Measurements from ENCODE around the gene OCA2.

Gene OCA2

DNA sequence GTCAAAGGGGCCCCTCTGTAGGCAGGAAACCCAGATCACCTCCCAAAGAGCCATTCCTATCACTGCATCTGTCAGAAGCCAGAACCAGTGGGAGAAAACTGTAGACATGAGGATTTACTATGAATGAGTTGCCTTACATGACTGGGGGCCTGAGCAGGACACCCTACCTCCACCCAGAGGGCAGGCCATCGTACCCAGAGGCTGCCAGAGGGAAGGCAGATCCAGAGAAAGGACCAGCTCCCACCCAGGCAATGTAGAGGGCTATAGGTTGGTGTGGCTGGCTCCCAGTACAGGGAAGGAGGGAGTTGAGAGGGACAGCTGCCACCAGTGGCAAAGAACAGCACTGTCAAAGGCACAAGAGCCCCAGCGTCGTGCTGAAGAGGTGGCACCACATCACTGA is 233.2 kb downstream of the OCA2 start:
- ChIA-PET POLR2A (ENCODE audit: low non-redundant PET) (no interaction called here), CTCF (no interaction called here)
- TF ChIP-seq, protein P1, sequence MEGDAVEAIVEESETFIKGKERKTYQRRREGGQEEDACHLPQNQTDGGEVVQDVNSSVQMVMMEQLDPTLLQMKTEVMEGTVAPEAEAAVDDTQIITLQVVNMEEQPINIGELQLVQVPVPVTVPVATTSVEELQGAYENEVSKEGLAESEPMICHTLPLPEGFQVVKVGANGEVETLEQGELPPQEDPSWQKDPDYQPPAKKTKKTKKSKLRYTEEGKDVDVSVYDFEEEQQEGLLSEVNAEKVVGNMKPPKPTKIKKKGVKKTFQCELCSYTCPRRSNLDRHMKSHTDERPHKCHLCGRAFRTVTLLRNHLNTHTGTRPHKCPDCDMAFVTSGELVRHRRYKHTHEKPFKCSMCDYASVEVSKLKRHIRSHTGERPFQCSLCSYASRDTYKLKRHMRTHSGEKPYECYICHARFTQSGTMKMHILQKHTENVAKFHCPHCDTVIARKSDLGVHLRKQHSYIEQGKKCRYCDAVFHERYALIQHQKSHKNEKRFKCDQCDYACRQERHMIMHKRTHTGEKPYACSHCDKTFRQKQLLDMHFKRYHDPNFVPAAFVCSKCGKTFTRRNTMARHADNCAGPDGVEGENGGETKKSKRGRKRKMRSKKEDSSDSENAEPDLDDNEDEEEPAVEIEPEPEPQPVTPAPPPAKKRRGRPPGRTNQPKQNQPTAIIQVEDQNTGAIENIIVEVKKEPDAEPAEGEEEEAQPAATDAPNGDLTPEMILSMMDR (conservative IDR thresholded peaks at IDR 0.05; ENCODE audit: low read depth), result no peak
- no peak for DNase-seq (ENCODE audit: low spot score)
- H3K27ac ChIP-seq, result no peak overlapping the region

DNA sequence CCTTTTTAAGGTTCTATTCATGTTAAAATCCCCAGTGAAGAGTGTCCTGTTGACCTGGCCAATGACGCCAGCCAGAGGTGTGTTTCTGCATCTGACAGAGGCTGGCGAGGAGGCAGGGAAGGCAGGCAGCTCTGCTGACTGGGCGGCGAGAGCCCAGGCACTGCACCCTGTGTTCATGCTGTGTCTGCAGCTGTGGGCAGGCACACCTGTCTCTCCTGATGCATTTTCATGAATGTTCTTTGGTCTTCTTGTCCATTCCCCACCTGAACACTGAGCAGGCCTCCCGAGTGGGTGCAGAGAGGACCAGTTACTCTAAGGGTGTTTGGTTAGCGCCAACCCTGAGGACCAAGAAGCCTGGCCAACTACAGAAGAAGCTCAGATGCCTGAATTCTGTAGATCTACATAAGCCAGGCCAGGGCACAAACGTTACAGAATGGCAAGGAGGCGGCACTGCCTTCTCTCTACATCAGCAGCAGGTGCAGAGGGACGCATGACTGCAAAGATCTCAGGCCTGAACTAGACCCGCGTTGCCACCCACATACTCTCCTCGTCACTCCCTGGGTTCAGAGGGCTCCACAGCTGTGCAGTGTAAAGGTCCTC is 233.7 kb downstream of the OCA2 start:
- CTCF ChIA-PET, result interaction anchor here (0.5 kb wide), 1 partner anchor 16 kb away, joined by 7 read pairs; no protein-coding TSS in a partner anchor
- H3K27ac ChIP-seq, result no peak overlapping the region

DNA sequence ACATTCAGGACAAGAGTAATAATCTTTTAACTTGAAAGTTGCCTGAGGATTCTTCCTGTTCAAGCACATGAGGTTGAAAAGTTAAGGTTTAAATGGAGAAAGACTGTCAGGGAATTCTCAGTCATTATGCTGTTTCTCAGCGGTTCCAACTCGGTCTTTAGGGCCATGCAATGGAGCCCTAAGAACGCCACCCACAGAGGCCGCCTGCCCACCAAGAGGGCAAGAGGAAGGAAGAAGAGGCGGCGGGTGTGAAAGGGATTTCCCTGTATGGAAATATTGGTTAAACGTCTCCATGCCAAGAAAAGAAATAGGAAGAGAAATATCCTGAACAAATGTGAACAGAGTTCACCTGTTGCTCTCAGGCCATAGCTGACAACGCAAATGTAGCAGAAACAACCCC is 234.4 kb downstream of the OCA2 start:
- no peak for DNase-seq (ENCODE audit: low spot score)
- ChIA-PET POLR2A (ENCODE audit: low non-redundant PET) (no interaction called here), CTCF (interaction anchor here (0.5 kb wide), 1 partner anchor 15 kb away, joined by 7 read pairs; no protein-coding TSS in a partner anchor)
- no peak overlapping the region for H3K27ac ChIP-seq
- TF ChIP-seq, protein P1 (conservative IDR thresholded peaks at IDR 0.05; ENCODE audit: low read depth), result no peak

More for the DNA sequence above, 233.7 kb downstream of the OCA2 start:
- no peak for DNase-seq (ENCODE audit: low spot score)
- TF ChIP-seq, protein P1 (conservative IDR thresholded peaks at IDR 0.05; ENCODE audit: low read depth), result no peak
- POLR2A ChIA-PET (ENCODE audit: low non-redundant PET), result no interaction called here

DNA sequence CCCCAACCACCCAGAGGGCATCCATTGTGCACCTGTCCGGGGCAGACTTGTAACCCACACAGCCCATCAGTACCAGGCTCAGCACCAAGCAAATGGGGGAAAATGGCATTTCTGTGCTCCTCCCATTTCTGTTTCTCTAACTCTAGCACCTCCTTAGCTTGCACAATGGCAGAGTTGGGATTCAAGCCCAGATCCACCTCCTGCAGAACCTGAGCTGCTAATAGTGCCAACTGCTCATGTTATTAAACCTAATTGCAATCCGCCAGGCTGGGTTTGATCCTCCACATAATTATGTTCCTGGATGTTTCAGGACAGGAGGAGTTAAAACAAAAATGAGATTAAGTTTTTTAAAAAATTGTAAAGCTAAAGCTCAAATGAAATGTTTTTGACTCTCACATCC is 235.0 kb downstream of the OCA2 start:
- H3K27ac ChIP-seq, result no peak overlapping the region
- TF ChIP-seq, protein P1 (conservative IDR thresholded peaks at IDR 0.05; ENCODE audit: low read depth), result no peak
- DNase-seq (ENCODE audit: low spot score), result no peak
- ChIA-PET CTCF (no interaction called here), POLR2A (ENCODE audit: low non-redundant PET) (no interaction called here)

DNA sequence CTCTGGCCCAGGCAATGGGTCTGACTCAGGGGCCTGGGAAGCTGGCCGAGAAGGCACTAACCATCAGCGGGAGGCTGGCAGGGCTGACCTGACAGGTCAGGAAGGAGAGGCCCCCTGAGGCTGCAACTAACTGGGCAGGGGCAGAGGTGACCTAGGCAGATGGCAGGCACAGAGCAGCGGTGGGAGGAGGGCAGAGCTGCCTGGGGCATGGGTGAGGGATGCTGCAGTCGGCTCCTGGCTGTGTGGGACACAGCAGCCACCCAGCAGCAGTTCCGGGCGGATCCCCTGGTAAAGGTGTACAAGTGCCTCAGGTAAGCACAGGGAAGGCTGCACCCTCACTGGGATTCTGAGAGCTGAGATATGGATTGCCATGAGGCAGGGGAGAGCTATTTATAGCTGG is 236.1 kb downstream of the OCA2 start:
- POLR2A ChIA-PET (ENCODE audit: low non-redundant PET), result no interaction called here
- no peak overlapping the region for H3K27ac ChIP-seq
- TF ChIP-seq, protein P1 (conservative IDR thresholded peaks at IDR 0.05; ENCODE audit: low read depth), result no peak
- no peak for DNase-seq (ENCODE audit: low spot score)
- CTCF ChIA-PET, result no interaction called here

DNA sequence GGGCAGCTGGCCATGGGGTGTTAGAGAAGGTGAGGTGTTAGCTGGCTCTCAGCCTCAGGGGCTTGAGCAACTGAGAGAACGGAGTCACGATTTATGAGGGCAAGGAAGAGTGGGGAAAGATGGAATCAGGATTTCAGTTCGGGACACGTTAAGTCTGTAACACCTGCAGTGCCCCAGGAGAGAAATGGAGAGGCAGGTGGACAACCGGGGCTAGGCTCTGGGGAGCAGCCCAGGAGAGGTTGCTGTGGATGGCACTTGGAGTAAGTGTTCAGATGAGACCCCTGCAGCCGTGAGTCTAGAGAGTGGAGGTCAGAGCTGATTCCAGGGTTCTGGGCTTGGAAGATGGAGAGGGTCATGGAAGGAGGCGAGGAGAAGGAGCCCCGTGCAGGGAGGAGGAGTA is 237.9 kb downstream of the OCA2 start:
- ChIA-PET POLR2A (ENCODE audit: low non-redundant PET) (no interaction called here), CTCF (no interaction called here)

More for the DNA sequence above, 237.9 kb downstream of the OCA2 start:
- H3K27ac ChIP-seq, result no peak overlapping the region
- no peak for DNase-seq (ENCODE audit: low spot score)
- TF ChIP-seq, protein P1 (conservative IDR thresholded peaks at IDR 0.05; ENCODE audit: low read depth), result no peak

All from RWPE1 (cell line).